Hepatocyte (in vitro differentiated cells): Measurements from ENCODE around the gene EMC8. TPM values are rescaled to one million over a fixed set of nuclear protein-coding genes. Genes with fewer than 3 reads are reported as not detected.

Source experiments
- DNase-seq: peaks from one replicate; pipeline ENCODE4 v3.0.0-alpha.2; 2016; ENCODE audit warnings: low spot score
- H2AFZ ChIP-seq: fragments of 200-600 bp; sonication (generic); 2 replicates; pipeline ENCODE4 v1.6.0; 2016; ENCODE audit warnings: antibody characterized with exemption, mild to moderate bottlenecking
- H3K27ac ChIP-seq: fragments of 200-600 bp; sonication (generic); 2 replicates; pipeline ENCODE4 v1.5.1; 2016; ENCODE audit warnings: mild to moderate bottlenecking
- H3K27me3 ChIP-seq: fragments of 200-600 bp; sonication (generic); 2 replicates; pipeline ENCODE4 v1.6.1; 2016
- H3K36me3 ChIP-seq: fragments of 200-600 bp; sonication (generic); replicated peaks from 2 replicates; pipeline ENCODE4 v1.5.1; 2016; ENCODE audit warnings: low read depth; ENCODE audit not compliant: insufficient read depth
- H3K4me1 ChIP-seq: fragments of 200-600 bp; sonication (generic); 2 replicates; pipeline ENCODE4 v1.5.1; 2016; ENCODE audit warnings: mild to moderate bottlenecking, moderate library complexity; ENCODE audit not compliant: insufficient read depth
- H3K4me2 ChIP-seq: fragments of 200-600 bp; sonication (generic); 2 replicates; pipeline ENCODE4 v1.6.0; 2016
- H3K4me3 ChIP-seq: fragments of 200-600 bp; sonication (generic); 2 replicates; pipeline ENCODE4 v1.5.1; 2016; ENCODE audit warnings: mild to moderate bottlenecking
- H3K79me2 ChIP-seq: fragments of 200-600 bp; sonication (generic); 2 replicates; pipeline ENCODE4 v1.6.0; 2017; ENCODE audit warnings: mild to moderate bottlenecking
- H3K9me2 ChIP-seq: fragments of 200-600 bp; sonication (generic); replicated peaks from 2 replicates; pipeline ENCODE4 v1.6.0; 2017; ENCODE audit warnings: mild to moderate bottlenecking; ENCODE audit not compliant: insufficient read depth
- H3K9me3 ChIP-seq: fragments of 200-600 bp; sonication (generic); 2 replicates; pipeline ENCODE4 v1.5.1; 2016; ENCODE audit warnings: low read depth, mild to moderate bottlenecking
- H4K20me1 ChIP-seq: fragments of 200-600 bp; sonication (generic); 2 replicates; pipeline ENCODE4 v1.6.0; 2016; ENCODE audit warnings: mild to moderate bottlenecking; ENCODE audit not compliant: insufficient read depth, poor library complexity, severe bottlenecking
- EZH2 ChIP-seq: fragments of 200-600 bp; sonication (generic); IDR thresholded peaks from 2 replicates; pipeline ENCODE4 v1.6.1; 2016; ENCODE audit warnings: antibody characterized with exemption, mild to moderate bottlenecking, borderline replicate concordance
- EZH2phosphoT487 ChIP-seq: fragments of 200-600 bp; sonication (generic); IDR thresholded peaks from one replicate; pipeline ENCODE4 v1.6.1; 2018; ENCODE audit warnings: antibody characterized with exemption, mild to moderate bottlenecking, low read depth, moderate library complexity; ENCODE audit not compliant: unreplicated experiment, severe bottlenecking
- WGBS: methylation state at CpG from one replicate; pipeline ENCODE4 v1.1.6; 2016; ENCODE audit warnings: low lambda C conversion rate; ENCODE audit errors: missing lambda C conversion rate; 5-methylcytosine and 5-hydroxymethylcytosine counted together
- polyA plus RNA-seq: library from polyadenylated mRNA; unstranded; fragments of >200 nt; fragmentation: Nextera tagmentation; extraction: Ambion mirVana; gene quantifications from 2 replicates; pipeline ENCODE4 v1.2.1, GENCODE V29; 2016
- total RNA-seq: library from RNA; depleted of rRNA; stranded (reverse); fragments of >200 nt; gene quantifications from 2 replicates; pipeline ENCODE4 v1.2.3, GENCODE V29; 2014
- TF ChIP-seq, protein P1 (sequence below): fragments of 200-600 bp; sonication (generic); IDR thresholded peaks from 2 replicates; pipeline ENCODE4 v1.5.1; 2016; ENCODE audit warnings: antibody characterized with exemption, mild to moderate bottlenecking; ENCODE audit not compliant: poor library complexity

The EMC8 gene
- total and polyA plus RNA-seq, 2 experiments from 2014 or later, result 35.0 to 50.6 TPM

DNA sequence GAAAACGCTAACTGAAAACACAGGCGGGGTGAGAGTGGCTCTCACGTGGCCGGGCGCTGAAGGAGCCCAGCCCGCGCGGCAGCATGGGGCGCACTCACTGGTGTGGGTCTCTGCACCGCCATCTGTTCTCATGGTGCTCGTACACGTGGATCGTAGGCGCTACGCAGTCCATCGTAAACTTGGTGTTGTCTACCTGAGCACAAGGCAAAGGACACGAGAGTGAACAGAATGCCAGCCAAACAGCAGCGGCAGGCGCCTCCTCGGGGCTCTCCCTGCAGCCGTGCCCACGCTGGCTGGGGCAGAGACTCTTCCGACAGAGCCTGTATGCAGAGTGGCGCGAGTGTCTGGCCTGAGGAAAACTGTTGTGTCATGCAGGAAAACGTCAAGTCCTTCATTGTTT is 19.1 kb downstream of the EMC8 start:
- TF ChIP-seq EZH2, result no peak
- TF ChIP-seq, protein P1, sequence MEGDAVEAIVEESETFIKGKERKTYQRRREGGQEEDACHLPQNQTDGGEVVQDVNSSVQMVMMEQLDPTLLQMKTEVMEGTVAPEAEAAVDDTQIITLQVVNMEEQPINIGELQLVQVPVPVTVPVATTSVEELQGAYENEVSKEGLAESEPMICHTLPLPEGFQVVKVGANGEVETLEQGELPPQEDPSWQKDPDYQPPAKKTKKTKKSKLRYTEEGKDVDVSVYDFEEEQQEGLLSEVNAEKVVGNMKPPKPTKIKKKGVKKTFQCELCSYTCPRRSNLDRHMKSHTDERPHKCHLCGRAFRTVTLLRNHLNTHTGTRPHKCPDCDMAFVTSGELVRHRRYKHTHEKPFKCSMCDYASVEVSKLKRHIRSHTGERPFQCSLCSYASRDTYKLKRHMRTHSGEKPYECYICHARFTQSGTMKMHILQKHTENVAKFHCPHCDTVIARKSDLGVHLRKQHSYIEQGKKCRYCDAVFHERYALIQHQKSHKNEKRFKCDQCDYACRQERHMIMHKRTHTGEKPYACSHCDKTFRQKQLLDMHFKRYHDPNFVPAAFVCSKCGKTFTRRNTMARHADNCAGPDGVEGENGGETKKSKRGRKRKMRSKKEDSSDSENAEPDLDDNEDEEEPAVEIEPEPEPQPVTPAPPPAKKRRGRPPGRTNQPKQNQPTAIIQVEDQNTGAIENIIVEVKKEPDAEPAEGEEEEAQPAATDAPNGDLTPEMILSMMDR, result no peak
- no peak for TF ChIP-seq EZH2phosphoT487
- Histone ChIP-seq H2AFZ (no peak overlapping the region), H3K9me3 (no peaks in the 10 kb centered on the region), H3K36me3 (no peaks in the 10 kb centered on the region), H3K4me2 (no peak overlapping the region), H3K4me1 (no peaks in the 10 kb centered on the region), H3K9me2 (no peaks in the 10 kb centered on the region), H3K79me2 (peaks cover 12% of the 10 kb centered on the region), H3K4me3 (no peak overlapping the region), H3K27me3 (no peaks in the 10 kb centered on the region), H3K27ac (no peak overlapping the region), H4K20me1 (peaks cover 4% of the 10 kb centered on the region)
- no peak for DNase-seq
- WGBS, result 94% methylated on average over 26 of the region's 26 CpGs

DNA sequence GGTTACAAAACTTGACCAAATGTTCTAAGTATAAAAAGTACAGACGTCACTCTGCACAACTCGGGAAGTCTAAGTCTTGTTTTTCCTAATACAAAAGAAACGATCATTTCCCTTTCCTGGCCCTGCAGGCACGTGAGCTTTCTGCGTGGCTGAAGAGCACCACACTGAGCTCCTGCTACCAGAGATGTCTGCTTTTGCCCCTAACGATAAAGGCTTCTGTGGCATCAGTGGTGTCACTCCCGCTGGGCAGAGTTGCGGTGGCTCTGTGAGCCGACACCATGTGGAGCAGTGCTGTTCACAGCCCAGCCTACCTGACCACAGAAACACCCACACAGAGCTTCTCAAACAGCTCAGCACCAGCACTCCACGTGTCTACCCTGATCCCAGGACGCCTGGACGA is 20.5 kb downstream of the EMC8 start:
- Histone ChIP-seq H3K9me3 (no peaks in the 10 kb centered on the region), H3K27me3 (no peaks in the 10 kb centered on the region), H3K36me3 (no peaks in the 10 kb centered on the region), H3K27ac (no peak overlapping the region), H3K4me1 (no peaks in the 10 kb centered on the region), H3K4me3 (no peak overlapping the region), H3K9me2 (no peaks in the 10 kb centered on the region), H3K79me2 (peaks cover 4% of the 10 kb centered on the region), H2AFZ (no peak overlapping the region), H3K4me2 (no peak overlapping the region), H4K20me1 (peaks cover 4% of the 10 kb centered on the region)
- TF ChIP-seq, protein P1, result no peak
- TF ChIP-seq EZH2phosphoT487 (no peak), EZH2 (no peak)
- DNase-seq, result no peak
- 92% methylated on average over 12 of the region's 12 CpGs for WGBS

DNA sequence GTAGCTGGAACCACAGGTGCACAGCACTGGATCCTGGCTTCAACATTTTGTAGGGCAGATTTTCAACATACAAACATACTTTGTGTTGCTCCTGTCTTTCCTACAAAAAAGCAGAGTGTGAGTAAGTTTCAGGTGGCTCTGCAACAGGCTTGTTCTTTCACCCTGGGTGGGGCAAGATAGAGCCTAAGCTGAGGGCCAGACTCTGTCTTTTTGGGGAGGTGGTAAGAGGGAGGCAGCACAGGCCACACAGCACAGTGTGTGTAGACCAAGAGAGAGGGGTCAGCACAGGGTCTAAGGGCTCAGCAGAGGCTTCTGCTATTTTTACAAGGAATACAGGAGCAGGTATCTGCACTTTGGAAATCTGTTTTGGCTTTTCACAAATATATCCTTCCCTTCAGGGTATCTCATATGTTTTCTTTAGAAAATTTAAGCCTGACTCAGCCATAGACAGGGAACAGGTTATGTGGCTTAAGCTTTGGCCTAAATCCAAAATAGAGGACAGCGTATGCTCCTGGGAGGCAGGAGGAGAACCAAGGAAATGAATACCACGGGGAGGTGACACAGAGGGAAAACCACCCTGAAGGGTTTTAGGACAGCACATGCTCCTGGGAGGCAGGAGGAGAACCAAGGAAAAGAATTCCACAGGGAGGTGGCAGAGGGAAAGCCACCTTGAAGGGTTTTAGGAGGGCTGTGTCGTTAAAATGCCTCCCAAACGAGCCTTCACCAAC is 21.6 kb downstream of the EMC8 start:
- H3K4me3 ChIP-seq, result no peak overlapping the region
- WGBS, result 84% methylated on average over 4 of the region's 4 CpGs
- H3K9me2 ChIP-seq, result no peaks in the 10 kb centered on the region
- H3K27ac ChIP-seq, result no peak overlapping the region
- H2AFZ ChIP-seq, result no peak overlapping the region
- no peak for DNase-seq
- no peaks in the 10 kb centered on the region for H3K4me1 ChIP-seq
- peaks cover 4% of the 10 kb centered on the region for H4K20me1 ChIP-seq
- H3K36me3 ChIP-seq, result no peaks in the 10 kb centered on the region
- TF ChIP-seq, protein P1, result no peak
- H3K9me3 ChIP-seq, result no peaks in the 10 kb centered on the region
- no peaks in the 10 kb centered on the region for H3K27me3 ChIP-seq
- H3K4me2 ChIP-seq, result no peak overlapping the region
- no peaks in the 10 kb centered on the region for H3K79me2 ChIP-seq

DNA sequence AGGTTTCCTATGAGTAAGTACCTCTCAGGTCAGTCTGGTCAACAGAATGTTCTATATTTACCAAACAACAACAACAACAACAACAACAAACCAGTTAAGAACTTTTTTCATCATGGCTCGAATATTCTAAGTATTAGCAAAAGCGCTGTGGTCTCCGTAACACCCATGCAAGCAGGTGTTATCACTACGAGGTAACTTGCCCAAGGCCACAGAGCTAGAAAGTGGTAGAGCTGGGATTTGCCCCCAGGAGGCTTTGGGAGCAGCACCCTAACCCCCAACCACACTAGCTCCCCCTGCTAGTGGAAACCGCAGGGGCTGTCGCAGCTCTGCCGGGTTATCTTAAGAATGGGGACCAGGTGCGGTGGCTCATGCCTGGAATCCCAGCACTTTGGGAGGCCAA is 24.5 kb downstream of the EMC8 start:
- Histone ChIP-seq H3K27ac (no peak overlapping the region), H3K36me3 (no peaks in the 10 kb centered on the region), H3K9me2 (no peaks in the 10 kb centered on the region), H3K79me2 (no peaks in the 10 kb centered on the region), H3K4me3 (no peak overlapping the region), H4K20me1 (no peaks in the 10 kb centered on the region), H3K4me2 (no peak overlapping the region), H3K9me3 (no peaks in the 10 kb centered on the region), H3K4me1 (no peaks in the 10 kb centered on the region), H3K27me3 (no peaks in the 10 kb centered on the region), H2AFZ (no peak overlapping the region)
- WGBS, result 95% methylated on average over 8 of the region's 8 CpGs
- TF ChIP-seq EZH2phosphoT487 (no peak), EZH2 (no peak)
- TF ChIP-seq, protein P1, result no peak
- DNase-seq, result no peak
